IMR-90 (cell line): ENCODE measurements around the gene LDLRAD4. TPM values are rescaled to one million over a fixed set of nuclear protein-coding genes. Genes with fewer than 3 reads are reported as not detected.

Experiments used
- ATAC-seq: fragments of 200-7000 bp; cut with Tn5 transposase; 2 replicates; pipeline ENCODE4 v1.9.1; 2020; ENCODE audit warnings: low read depth, mild to moderate bottlenecking, moderate library complexity
- BruUV-seq: library from RNA; stranded (reverse); fragments of 400-500 nt; replicated peaks from 2 replicates; lab custom pipeline; 2021; lab: Mats Ljungman, UMichigan
- CTCF ChIA-PET: fragments of 300-600 bp; formaldehyde crosslinking; extraction: SDS; loops from one replicate; lab custom pipeline; 2021; ENCODE audit warnings: antibody characterized with exemption; lab: Yijun Ruan, JAX
- POLR2A ChIA-PET: fragments of 300-600 bp; sonication (Branson Sonifier 250); formaldehyde crosslinking; loops from one replicate; lab custom pipeline; 2022; ENCODE audit warnings: antibody characterized with exemption; ENCODE audit not compliant: unreplicated experiment; lab: Charles Lee
- DNase-seq: peaks from one replicate; pipeline ENCODE4 v3.0.0; 2013
- H2AFZ ChIP-seq: replicated peaks from 2 replicates; pipeline ENCODE3; 2013; ENCODE audit warnings: low read length, mild to moderate bottlenecking; ENCODE audit not compliant: poor library complexity
- H2AK5ac ChIP-seq: 2 replicates; pipeline ENCODE4 v1.6.1; 2013; ENCODE audit warnings: low read depth, low read length, inconsistent platforms
- H2AK9ac ChIP-seq: replicated peaks from 2 replicates; pipeline ENCODE3; 2013; ENCODE audit warnings: mild to moderate bottlenecking, low read depth, low read length, moderate library complexity; ENCODE audit not compliant: poor library complexity
- H2BK120ac ChIP-seq: 2 replicates; pipeline ENCODE4 v1.6.1; 2013; ENCODE audit warnings: low read depth, low read length, inconsistent platforms
- H2BK15ac ChIP-seq: 3 replicates; pipeline ENCODE4 v1.6.1; 2013; ENCODE audit warnings: low read depth, low read length, inconsistent platforms
- H2BK20ac ChIP-seq: 2 replicates; pipeline ENCODE4 v1.6.1; 2013; ENCODE audit warnings: low read depth, mild to moderate bottlenecking, inconsistent platforms, low read length, moderate library complexity
- H2BK5ac ChIP-seq: 2 replicates; pipeline ENCODE4 v1.6.1; 2013; ENCODE audit warnings: mild to moderate bottlenecking, low read depth, low read length, inconsistent platforms; ENCODE audit not compliant: poor library complexity, severe bottlenecking
- H3K14ac ChIP-seq: replicated peaks from 2 replicates; pipeline ENCODE4 v1.6.1; 2013; ENCODE audit warnings: low read depth, low read length, inconsistent platforms
- H3K18ac ChIP-seq: 2 replicates; pipeline ENCODE4 v1.6.1; 2013; ENCODE audit warnings: low read depth, low read length, control low read depth
- H3K23ac ChIP-seq: 2 replicates; pipeline ENCODE4 v1.6.1; 2013; ENCODE audit warnings: low read depth, low read length, inconsistent platforms
- H3K27ac ChIP-seq: 2 replicates; pipeline ENCODE4 v1.5.1; 2013; ENCODE audit warnings: mild to moderate bottlenecking, control low read depth, low read length; ENCODE audit not compliant: insufficient read depth
- H3K27me3 ChIP-seq: 2 replicates; pipeline ENCODE4 v1.6.1; 2013; ENCODE audit warnings: low read length; ENCODE audit not compliant: control insufficient read depth, insufficient read depth
- H3K36me3 ChIP-seq: 2 replicates; pipeline ENCODE4 v1.6.1; 2013; ENCODE audit warnings: low read length, mixed read lengths; ENCODE audit not compliant: control insufficient read depth, insufficient read depth
- H3K4ac ChIP-seq: 2 replicates; pipeline ENCODE4 v1.6.1; 2013; ENCODE audit warnings: low read depth, low read length, inconsistent platforms
- H3K4me1 ChIP-seq: 2 replicates; pipeline ENCODE4 v1.6.1; 2013; ENCODE audit warnings: low read length, mixed read lengths; ENCODE audit not compliant: control insufficient read depth, insufficient read depth
- H3K4me2 ChIP-seq: 2 replicates; pipeline ENCODE4 v1.6.1; 2013; ENCODE audit warnings: low read depth, mild to moderate bottlenecking, control low read depth, low read length, moderate library complexity
- H3K4me3 ChIP-seq: 2 replicates; pipeline ENCODE4 v1.5.1; 2013; ENCODE audit warnings: low read depth, mild to moderate bottlenecking, control low read depth, low read length, moderate library complexity; ENCODE audit not compliant: insufficient read depth
- H3K56ac ChIP-seq: 2 replicates; pipeline ENCODE4 v1.6.1; 2013; ENCODE audit warnings: low read length, inconsistent platforms; ENCODE audit not compliant: insufficient read depth; ENCODE audit errors: extremely low read depth
- H3K79me1 ChIP-seq, 2 experiments: 2 replicates each; pipeline ENCODE4 v1.6.1; 2013; ENCODE audit warnings: low read length in 2 of 2, inconsistent platforms in 1 of 2, low read depth in 1 of 2
- H3K9ac ChIP-seq: 2 replicates; pipeline ENCODE4 v1.6.1; 2013; ENCODE audit warnings: low read depth, low read length, control low read depth
- H3K9me1 ChIP-seq: 2 replicates; pipeline ENCODE4 v1.6.1; 2013; ENCODE audit warnings: low read length, inconsistent platforms; ENCODE audit not compliant: insufficient read depth
- H3K9me3 ChIP-seq: 2 replicates; pipeline ENCODE4 v1.6.1; 2013; ENCODE audit warnings: low read length; ENCODE audit not compliant: control insufficient read depth, insufficient read depth
- H4K20me1 ChIP-seq: 2 replicates; pipeline ENCODE4 v1.6.1; 2013; ENCODE audit warnings: low read length, inconsistent platforms; ENCODE audit not compliant: insufficient read depth
- H4K5ac ChIP-seq: 2 replicates; pipeline ENCODE4 v1.6.1; 2013; ENCODE audit warnings: mild to moderate bottlenecking, low read depth, low read length, control low read depth
- H4K8ac ChIP-seq, 2 experiments: 2 replicates each; pipeline ENCODE4 v1.6.1; 2013; ENCODE audit warnings: low read depth in 2 of 2, low read length in 2 of 2, control low read depth in 1 of 2, inconsistent platforms in 1 of 2
- H4K91ac ChIP-seq: 2 replicates; pipeline ENCODE4 v1.6.1; 2013; ENCODE audit warnings: low read depth, low read length, inconsistent platforms; ENCODE audit not compliant: insufficient read depth
- BHLHE40 ChIP-seq: fragments of 150-350 bp; IDR thresholded peaks from 2 replicates; pipeline ENCODE4 v1.6.1; 2016; ENCODE audit warnings: mild to moderate bottlenecking, low read depth, low read length
- CHD1 ChIP-seq: IDR thresholded peaks from 2 replicates; pipeline ENCODE4 v1.6.1; 2012; ENCODE audit warnings: low read depth, low read length, improper control_type of control experiment
- ELK1 ChIP-seq: fragments of 150-350 bp; IDR thresholded peaks from 2 replicates; pipeline ENCODE4 v1.6.1; 2016; ENCODE audit warnings: low read depth, mild to moderate bottlenecking, low read length, moderate library complexity, borderline replicate concordance
- FOS ChIP-seq: fragments of 150-350 bp; IDR thresholded peaks from 2 replicates; pipeline ENCODE4 v1.6.1; 2016; ENCODE audit warnings: low read depth, low read length
- MXI1 ChIP-seq: IDR thresholded peaks from 2 replicates; pipeline ENCODE4 v1.6.1; 2012; ENCODE audit warnings: low read depth, mild to moderate bottlenecking, low read length, moderate library complexity, borderline replicate concordance
- NFE2L2 ChIP-seq: fragments of 150-350 bp; IDR thresholded peaks from 2 replicates; pipeline ENCODE4 v1.6.1; 2016; ENCODE audit warnings: low read depth, mild to moderate bottlenecking, low read length
- USF2 ChIP-seq: fragments of 150-350 bp; IDR thresholded peaks from 2 replicates; pipeline ENCODE4 v1.6.1; 2017; ENCODE audit warnings: mild to moderate bottlenecking, antibody characterized with exemption, low read length, low read depth
- WGBS, 2 experiments: methylation state at CpG; one replicate each; pipeline versions ENCODE4 v1.1.5 to v1.1.7; 2013; ENCODE audit warnings: missing lambda C conversion rate in 2 of 2; ENCODE audit not compliant: insufficient read length in 1 of 2; ENCODE audit errors: extremely low coverage in 2 of 2; 5-methylcytosine and 5-hydroxymethylcytosine counted together
- dilution Hi-C: fragments of 300-500 bp; cut with HindIII; formaldehyde crosslinking; loops from one replicate; pipeline ENCODE4 v1.14.3; 2018; ENCODE audit warnings: low sequenced_read_pairs; ENCODE audit not compliant: unreplicated experiment
- in situ Hi-C: fragments of 300-500 bp; cut with MboI; formaldehyde crosslinking; loops from 3 replicates; pipeline ENCODE4 v1.14.3; 2019; ENCODE audit warnings: low sequenced_read_pairs, inconsistent platforms, mixed read lengths
- intact Hi-C: fragments of 100-400 bp; cut with micrococcal nuclease; formaldehyde crosslinking; loops from 2 replicates; pipeline ENCODE4 v1.10.0; 2022
- polyA plus RNA-seq, 3 experiments: library from polyadenylated mRNA; depleted of rRNA; stranded (reverse); fragments of >200 nt; gene quantifications; 2 replicates each; pipeline ENCODE4 v1.2.3, GENCODE V29; 2012; ENCODE audit warnings: low replicate concordance in 1 of 3
- total RNA-seq: library from RNA; depleted of rRNA; stranded (reverse); fragments of >200 nt; gene quantifications from 2 replicates; pipeline ENCODE4 v1.2.3, GENCODE V29; 2012
- TF ChIP-seq, protein P1 (sequence below): conservative IDR thresholded peaks from 2 replicates; pipeline ENCODE4 v1.5.1; 2012; ENCODE audit warnings: mild to moderate bottlenecking, low read depth, low read length, improper control_type of control experiment

The LDLRAD4 gene
- total and polyA plus RNA-seq, 2 of the 4 experiments (the other 2 are of a cell fraction) = not detected

GRCh38 chr18:13377496-13377895 lies 158.9 kb downstream of the LDLRAD4 start:
- no peak overlapping the region for H2AK5ac ChIP-seq
- no peak for ATAC-seq
- TF ChIP-seq USF2 = no peak
- no peak for TF ChIP-seq BHLHE40
- TF ChIP-seq, protein P1, sequence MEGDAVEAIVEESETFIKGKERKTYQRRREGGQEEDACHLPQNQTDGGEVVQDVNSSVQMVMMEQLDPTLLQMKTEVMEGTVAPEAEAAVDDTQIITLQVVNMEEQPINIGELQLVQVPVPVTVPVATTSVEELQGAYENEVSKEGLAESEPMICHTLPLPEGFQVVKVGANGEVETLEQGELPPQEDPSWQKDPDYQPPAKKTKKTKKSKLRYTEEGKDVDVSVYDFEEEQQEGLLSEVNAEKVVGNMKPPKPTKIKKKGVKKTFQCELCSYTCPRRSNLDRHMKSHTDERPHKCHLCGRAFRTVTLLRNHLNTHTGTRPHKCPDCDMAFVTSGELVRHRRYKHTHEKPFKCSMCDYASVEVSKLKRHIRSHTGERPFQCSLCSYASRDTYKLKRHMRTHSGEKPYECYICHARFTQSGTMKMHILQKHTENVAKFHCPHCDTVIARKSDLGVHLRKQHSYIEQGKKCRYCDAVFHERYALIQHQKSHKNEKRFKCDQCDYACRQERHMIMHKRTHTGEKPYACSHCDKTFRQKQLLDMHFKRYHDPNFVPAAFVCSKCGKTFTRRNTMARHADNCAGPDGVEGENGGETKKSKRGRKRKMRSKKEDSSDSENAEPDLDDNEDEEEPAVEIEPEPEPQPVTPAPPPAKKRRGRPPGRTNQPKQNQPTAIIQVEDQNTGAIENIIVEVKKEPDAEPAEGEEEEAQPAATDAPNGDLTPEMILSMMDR = no peak
- no peak for TF ChIP-seq MXI1
- no peak for TF ChIP-seq CHD1
- TF ChIP-seq FOS = no peak
- TF ChIP-seq NFE2L2 = no peak
- TF ChIP-seq ELK1 = no peak
- H2BK15ac ChIP-seq = no peak overlapping the region
- H3K18ac ChIP-seq = no peak overlapping the region
- H3K36me3 ChIP-seq = no peaks in the 10 kb centered on the region
- WGBS, 2 experiments = 100% methylated on average over 1 of the region's 8 CpGs; no CpG with 5 or more reads in 1 of the 2 experiments
- no peaks in the 10 kb centered on the region for H3K27me3 ChIP-seq
- H2BK20ac ChIP-seq = no peak overlapping the region
- in situ Hi-C loops = no loop called here
- no TSS peak for BruUV-seq
- ChIA-PET POLR2A (no interaction called here), CTCF (no interaction called here)
- dilution Hi-C loops = no loop called here
- H3K9me3 ChIP-seq = no peaks in the 10 kb centered on the region
- H4K20me1 ChIP-seq = no peaks in the 10 kb centered on the region
- H4K8ac ChIP-seq = no peak overlapping the region
- H3K4ac ChIP-seq = no peak overlapping the region
- H3K9me1 ChIP-seq = 0 out of 2 replicates have a peak, but pooled peaks cover 3% of the 10 kb centered on the region
- no peaks in the 10 kb centered on the region for H3K4me1 ChIP-seq
- no peak overlapping the region for H3K56ac ChIP-seq
- H4K91ac ChIP-seq = no peak overlapping the region
- H3K9ac ChIP-seq = no peak overlapping the region
- H2AK9ac ChIP-seq = no peak overlapping the region
- no peak overlapping the region for H2BK120ac ChIP-seq
- peak; percentile 13 for DNase-seq
- no peak overlapping the region for H3K14ac ChIP-seq
- no peak overlapping the region for H3K4me2 ChIP-seq
- no peak overlapping the region for H4K5ac ChIP-seq
- no peak overlapping the region for H3K4me3 ChIP-seq
- intact Hi-C loops = loop anchor here (5.0 kb wide), 1 partner anchor 130 kb away; no protein-coding TSS in a partner anchor
- H2BK5ac ChIP-seq = no peak overlapping the region
- H2AFZ ChIP-seq = no peak overlapping the region
- H3K79me1 ChIP-seq = no peaks in the 10 kb centered on the region
- H3K23ac ChIP-seq = no peak overlapping the region
- no peak overlapping the region for H3K27ac ChIP-seq
